ENCODE results near the gene WDR17. TPM values are rescaled to one million over a fixed set of nuclear protein-coding genes. Genes with fewer than 3 reads are reported as not detected.

WDR17 gene
- total RNA-seq, 1 donor, result 0.36 TPM

- H3K4me1 ChIP-seq (ENCODE audit: insufficient read depth, low read length), result no peaks in the 10 kb centered on the region
- TF ChIP-seq CTCF (IDR thresholded peaks at IDR 0.05; ENCODE audit: extremely low read depth, low read depth, low read length), result no peak
- no peaks in the 10 kb centered on the region for H3K79me2 ChIP-seq (ENCODE audit: insufficient read depth, low read length)
- no peaks in the 10 kb centered on the region for H3K36me3 ChIP-seq (ENCODE audit: insufficient read depth, low read length)
- no peaks in the 10 kb centered on the region for H4K20me1 ChIP-seq (ENCODE audit: insufficient read depth, low read length)
- no peaks in the 10 kb centered on the region for H3K9me3 ChIP-seq (ENCODE audit: low read depth, low read length)
- peak; percentile 15 for DNase-seq (ENCODE audit: insufficient read length, low spot score, missing footprints)
- H3K27me3 ChIP-seq (ENCODE audit: insufficient read depth, low read length), result no peaks in the 10 kb centered on the region
- no peak overlapping the region for H3K27ac ChIP-seq (ENCODE audit: low read depth, low read length)
- H3K4me3 ChIP-seq (ENCODE audit: insufficient read depth, low read length), result no peak overlapping the region
- no peak overlapping the region for H2AFZ ChIP-seq (ENCODE audit: low read length)
- H3K4me2 ChIP-seq (ENCODE audit: insufficient read depth, low read length), result no peak overlapping the region
Observed at GRCh38 chr4:176031922-176032321, 33.7 kb upstream of the WDR17 start.

GRCh38 chr4:176032454-176032853 is 33.2 kb upstream of the WDR17 start:
- no peak overlapping the region for H3K4me2 ChIP-seq (ENCODE audit: insufficient read depth, low read length)
- DNase-seq (ENCODE audit: insufficient read length, low spot score, missing footprints), result no peak

GRCh38 chr4:176034499-176034898 is 31.1 kb upstream of the WDR17 start:
- peak overlapping the region; percentile 64 for H2AFZ ChIP-seq (ENCODE audit: low read length)
- no peaks in the 10 kb centered on the region for H4K20me1 ChIP-seq (ENCODE audit: insufficient read depth, low read length)
- no peaks in the 10 kb centered on the region for H3K9me3 ChIP-seq (ENCODE audit: low read depth, low read length)
- H3K79me2 ChIP-seq (ENCODE audit: insufficient read depth, low read length), result no peaks in the 10 kb centered on the region
- H3K36me3 ChIP-seq (ENCODE audit: insufficient read depth, low read length), result no peaks in the 10 kb centered on the region
- no peaks in the 10 kb centered on the region for H3K27me3 ChIP-seq (ENCODE audit: insufficient read depth, low read length)
- H3K4me1 ChIP-seq (ENCODE audit: insufficient read depth, low read length), result no peaks in the 10 kb centered on the region
- H3K4me3 ChIP-seq (ENCODE audit: insufficient read depth, low read length), result no peak overlapping the region
- DNase-seq (ENCODE audit: insufficient read length, low spot score, missing footprints), result no peak
- TF ChIP-seq CTCF (IDR thresholded peaks at IDR 0.05; ENCODE audit: extremely low read depth, low read depth, low read length), result peak; percentile 31
- H3K4me2 ChIP-seq (ENCODE audit: insufficient read depth, low read length), result no peak overlapping the region
- H3K27ac ChIP-seq (ENCODE audit: low read depth, low read length), result no peak overlapping the region

More at GRCh38 chr4:176032454-176032853, 33.2 kb upstream of the WDR17 start:
- Histone ChIP-seq H3K27me3 (ENCODE audit: insufficient read depth, low read length) (no peaks in the 10 kb centered on the region), H4K20me1 (ENCODE audit: insufficient read depth, low read length) (no peaks in the 10 kb centered on the region), H3K27ac (ENCODE audit: low read depth, low read length) (no peak overlapping the region), H3K4me1 (ENCODE audit: insufficient read depth, low read length) (no peaks in the 10 kb centered on the region), H2AFZ (ENCODE audit: low read length) (no peak overlapping the region), H3K36me3 (ENCODE audit: insufficient read depth, low read length) (no peaks in the 10 kb centered on the region), H3K4me3 (ENCODE audit: insufficient read depth, low read length) (no peak overlapping the region), H3K79me2 (ENCODE audit: insufficient read depth, low read length) (no peaks in the 10 kb centered on the region), H3K9me3 (ENCODE audit: low read depth, low read length) (no peaks in the 10 kb centered on the region)
- TF ChIP-seq CTCF (IDR thresholded peaks at IDR 0.05; ENCODE audit: extremely low read depth, low read depth, low read length), result no peak

- DNase-seq (ENCODE audit: insufficient read length, low spot score, missing footprints), result no peak
- Histone ChIP-seq H3K4me3 (ENCODE audit: insufficient read depth, low read length) (no peak overlapping the region), H3K27me3 (ENCODE audit: insufficient read depth, low read length) (no peaks in the 10 kb centered on the region), H3K4me1 (ENCODE audit: insufficient read depth, low read length) (no peaks in the 10 kb centered on the region), H4K20me1 (ENCODE audit: insufficient read depth, low read length) (no peaks in the 10 kb centered on the region), H3K4me2 (ENCODE audit: insufficient read depth, low read length) (no peak overlapping the region), H3K9me3 (ENCODE audit: low read depth, low read length) (no peaks in the 10 kb centered on the region), H3K79me2 (ENCODE audit: insufficient read depth, low read length) (no peaks in the 10 kb centered on the region), H3K36me3 (ENCODE audit: insufficient read depth, low read length) (no peaks in the 10 kb centered on the region), H3K27ac (ENCODE audit: low read depth, low read length) (no peak overlapping the region), H2AFZ (ENCODE audit: low read length) (peak overlapping the region; percentile 64)
- TF ChIP-seq CTCF (IDR thresholded peaks at IDR 0.05; ENCODE audit: extremely low read depth, low read depth, low read length), result no peak
Observed at GRCh38 chr4:176034936-176035335, 30.7 kb upstream of the WDR17 start.

Data from osteoblast (primary cell).